Activated CD8-positive, alpha-beta memory T cell treated with anti-CD3 and anti-CD28 coated beads for 4 hours (primary cell): ENCODE results near the gene KRTAP4-5.
"Not testable (repeated sequence)": the region's sequence is repeated elsewhere in the genome, so short reads cannot be mapped to it uniquely, and the experiment has no call there.

ENCODE experiments used
- DNase-seq, 2 donors: peaks; one replicate each; pipeline ENCODE4 v3.0.0-alpha.2; 2020; ENCODE audit warnings: low read depth in 2 of 2

The KRTAP4-5 gene

DNA sequence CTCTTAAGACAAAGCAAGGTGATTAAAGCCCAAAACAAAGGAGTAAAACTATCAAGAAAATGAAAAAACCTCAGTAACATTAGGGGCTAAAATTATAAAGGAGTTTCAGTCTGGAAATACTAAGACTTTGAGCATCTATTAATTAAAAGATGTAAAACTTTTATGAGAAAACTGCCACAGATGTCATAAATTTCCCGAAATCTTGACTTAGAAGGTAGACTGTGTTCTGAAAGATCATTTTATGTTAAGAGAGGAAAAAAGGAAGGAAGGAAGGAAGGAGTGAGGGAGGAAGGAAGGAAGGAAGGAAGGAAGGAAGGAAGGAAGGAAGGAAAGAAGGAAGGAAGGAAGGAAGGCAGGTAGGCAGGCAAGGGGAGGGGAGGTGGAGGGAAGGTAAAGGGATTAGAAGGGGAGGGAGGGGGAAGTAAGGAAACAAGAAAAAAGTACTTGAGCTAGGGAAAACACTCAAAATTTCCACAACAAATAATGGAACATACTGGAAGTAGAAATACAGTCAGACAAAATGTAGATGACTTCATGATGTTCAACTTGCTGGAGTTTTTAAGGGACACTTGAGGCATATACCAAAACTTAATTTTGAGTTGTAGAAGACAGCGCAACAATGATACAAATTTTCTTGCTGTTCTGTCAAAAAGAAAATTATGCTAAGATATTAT, 2.0 kb downstream of the KRTAP4-5 start:
- no peak for DNase-seq

DNA sequence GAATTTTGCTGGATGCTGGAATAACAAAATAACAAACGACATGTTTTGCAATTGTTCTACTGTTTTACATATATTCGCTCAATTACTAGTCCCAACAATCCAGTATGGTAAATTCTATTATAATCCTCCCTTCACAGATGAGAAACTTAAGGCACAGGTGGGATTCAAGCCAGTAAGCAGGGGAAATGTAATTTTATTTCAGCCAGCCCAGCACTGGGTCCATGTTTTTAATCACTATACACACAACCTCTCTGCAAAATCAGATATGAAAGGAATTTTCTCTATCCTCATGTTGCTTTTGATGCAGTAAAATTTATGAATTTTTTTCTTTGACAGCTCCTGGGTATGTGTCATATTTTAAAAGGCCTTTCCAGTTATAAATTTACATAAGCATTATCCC, 4.4 kb downstream of the KRTAP4-5 start:
- DNase-seq: no peak

GRCh38 chr17:41144846-41145245, 4.8 kb downstream of the KRTAP4-5 start:
- DNase-seq: no peak

- DNase-seq: no peak
Measured at GRCh38 chr17:41141361-41141760, 8.3 kb downstream of the KRTAP4-5 start.

DNA sequence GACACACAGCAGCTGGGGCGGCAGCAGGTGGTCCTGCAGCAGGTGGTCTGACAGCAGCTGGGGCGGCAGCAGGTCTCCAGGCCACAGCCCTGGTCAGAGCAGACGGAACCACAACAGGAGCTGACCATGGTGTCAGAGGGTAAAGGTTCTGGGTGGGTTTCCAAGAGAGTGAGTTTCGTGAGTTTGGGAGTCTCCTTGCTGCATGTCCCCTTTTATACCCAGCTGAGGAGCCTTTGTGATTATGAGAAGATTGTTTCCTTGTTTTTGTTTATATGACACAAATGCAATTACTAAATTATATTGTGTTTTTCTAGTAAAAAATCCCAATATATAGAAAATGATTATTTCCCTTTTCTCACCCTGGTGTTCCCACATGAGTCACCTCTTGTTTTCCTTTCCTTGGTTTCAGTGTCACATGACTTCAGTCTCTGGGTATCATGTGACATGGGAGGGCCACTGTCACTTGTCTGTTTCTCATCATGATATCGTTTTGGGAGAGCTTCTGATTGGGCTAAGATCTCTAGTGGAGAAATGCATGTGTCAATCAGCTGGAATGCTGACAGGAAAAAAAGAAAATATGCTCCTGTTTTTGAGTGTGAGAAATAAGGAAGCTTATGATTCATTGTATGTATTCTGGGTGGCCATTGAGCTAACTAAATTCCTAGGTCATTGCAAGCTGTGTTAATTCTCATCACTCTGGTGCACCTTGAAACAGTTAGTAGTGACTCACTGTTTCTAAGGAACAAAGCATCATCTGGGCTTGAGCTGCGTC, 9.1 kb downstream of the KRTAP4-5 start, which contains the start of gene KRTAP4-6:
TSS of gene KRTAP4-6 (minus strand) at position 185 of the 772 bp plus-strand sequence. CDS start at position 128, 57 bp downstream.
- no peak for DNase-seq

DNA sequence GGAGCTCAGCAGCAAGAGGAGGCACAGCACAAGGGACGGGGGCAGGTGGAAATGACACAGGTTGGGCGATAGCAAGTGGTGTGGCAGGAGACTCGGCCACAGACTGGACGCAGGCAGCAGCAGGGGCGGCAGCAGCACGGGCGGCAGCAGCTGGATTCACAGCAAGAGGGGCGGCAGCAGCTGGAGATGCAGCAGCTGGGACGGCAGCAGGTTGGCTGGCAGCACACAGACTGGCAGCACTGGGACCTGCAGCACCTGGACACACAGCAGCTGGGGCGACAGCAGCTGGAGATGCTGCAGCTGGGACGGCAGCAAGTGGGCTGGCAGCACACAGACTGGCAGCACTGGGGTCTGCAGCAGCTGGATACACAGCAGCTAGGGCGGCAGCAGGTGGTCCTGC, 9.8 kb downstream of the KRTAP4-5 start:
- not testable (repeated sequence) for DNase-seq

- no peak for DNase-seq
Measured at GRCh38 chr17:41133880-41134735, 15.5 kb downstream of the KRTAP4-5 start.

- no peak for DNase-seq
Measured at GRCh38 chr17:41131979-41132378, 17.6 kb downstream of the KRTAP4-5 start.

GRCh38 chr17:41127371-41127770, 22.3 kb downstream of the KRTAP4-5 start:
- DNase-seq: no peak

GRCh38 chr17:41126412-41126811, 23.2 kb downstream of the KRTAP4-5 start:
- DNase-seq: no peak

- no peak for DNase-seq
Measured at GRCh38 chr17:41125064-41125463, 24.6 kb downstream of the KRTAP4-5 start.

DNA sequence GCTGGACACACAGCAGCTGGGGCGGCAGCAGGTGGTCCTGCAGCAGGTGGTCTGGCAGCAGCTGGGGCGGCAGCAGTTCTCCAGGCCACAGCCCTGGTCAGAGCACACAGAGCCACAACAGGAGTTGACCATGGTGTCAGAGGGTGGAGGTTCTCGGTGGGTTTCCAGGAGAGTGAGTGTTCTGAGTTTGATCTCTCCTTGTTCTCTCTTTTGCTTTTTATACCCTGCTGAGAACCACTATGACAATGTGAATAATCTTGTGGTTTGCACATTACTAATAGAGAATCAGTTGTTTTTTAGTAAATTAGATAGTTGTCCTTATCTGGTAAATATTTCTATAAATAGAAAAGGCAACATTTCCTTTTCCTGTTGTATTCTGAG, 25.6 kb downstream of the KRTAP4-5 start, which contains the start of gene KRTAP4-12:
TSS of gene KRTAP4-12 (minus strand) at position 192 of the 381 bp plus-strand sequence. CDS start at position 132, 60 bp downstream.
- DNase-seq: not testable (repeated sequence)

DNA sequence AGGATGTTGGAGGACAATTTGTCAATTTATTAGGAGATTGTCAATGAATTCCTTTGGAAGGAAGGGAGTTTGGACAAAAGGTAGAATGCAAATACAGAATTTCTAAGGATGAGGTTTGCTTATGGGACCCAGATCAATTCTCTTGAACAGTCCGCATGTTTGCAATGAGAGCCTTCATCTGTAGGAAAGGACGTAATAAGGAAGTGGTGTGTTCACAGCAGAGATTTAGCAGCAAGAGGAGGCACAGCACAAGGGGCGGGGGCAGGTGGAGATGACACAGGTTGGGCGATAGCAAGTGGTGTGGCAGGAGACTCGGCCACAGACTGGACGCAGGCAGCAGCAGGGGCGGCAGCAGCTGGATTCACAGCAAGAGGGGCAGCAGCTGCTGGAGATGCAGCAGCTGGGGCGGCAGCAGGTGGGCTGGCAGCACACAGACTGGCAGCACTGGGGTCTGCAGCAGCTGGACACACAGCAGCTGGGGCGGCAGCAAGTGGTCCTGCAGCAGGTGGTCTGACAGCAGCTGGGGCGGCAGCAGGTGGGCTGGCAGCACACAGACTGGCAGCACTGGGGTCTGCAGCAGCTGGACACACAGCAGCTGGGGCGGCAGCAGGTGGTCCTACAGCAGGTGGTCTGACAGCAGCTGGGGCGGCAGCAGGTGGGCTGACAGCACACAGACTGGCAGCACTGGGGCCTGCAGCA, 26.2 kb downstream of the KRTAP4-5 start:
- DNase-seq: not testable (repeated sequence)

GRCh38 chr17:41121742-41122141, 27.9 kb downstream of the KRTAP4-5 start:
- DNase-seq: no peak

DNA sequence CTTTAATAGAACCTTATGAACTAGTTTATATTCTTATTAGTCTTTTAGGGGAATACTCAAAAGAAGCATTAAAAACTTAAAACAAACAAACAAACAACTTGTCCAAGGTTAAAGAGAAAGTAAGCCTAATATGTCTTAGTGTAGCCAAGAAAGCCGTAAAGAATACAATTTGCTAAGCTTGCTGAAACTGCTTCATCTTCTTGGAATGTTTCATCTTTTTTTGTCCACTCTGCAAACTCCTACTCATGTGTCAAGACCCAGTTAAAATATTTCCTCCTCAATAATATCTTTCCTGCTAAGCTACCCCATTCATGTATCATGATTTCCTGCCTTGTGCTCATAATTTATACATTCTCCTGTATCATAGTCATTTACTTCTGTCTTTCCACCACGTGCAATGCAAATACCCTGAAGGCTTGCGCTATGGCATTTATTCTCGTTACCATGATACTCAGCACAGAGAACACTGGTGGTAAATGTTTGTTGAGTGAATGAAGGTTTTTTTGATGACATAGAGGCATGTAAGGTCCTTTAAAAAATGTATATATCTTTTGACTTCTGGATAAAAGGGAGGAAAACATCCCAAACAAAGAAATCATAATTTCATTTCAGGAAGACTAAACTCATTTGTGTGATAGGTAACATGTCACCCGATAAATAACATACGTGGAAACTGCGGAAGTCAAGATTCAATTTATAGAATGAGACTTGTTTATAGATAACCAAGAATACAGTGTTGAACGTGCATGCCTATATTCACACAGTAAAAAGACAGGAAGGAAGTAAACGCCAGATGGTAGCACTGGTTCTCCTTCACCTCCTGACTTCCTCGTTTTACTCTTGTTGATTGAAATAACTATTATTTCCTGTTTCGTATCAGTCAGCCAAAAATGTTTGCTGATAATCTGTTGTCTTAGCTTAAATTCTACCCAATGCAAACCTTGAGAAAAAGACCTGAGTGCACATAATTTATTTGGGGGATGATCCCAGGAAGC, 29.6 kb downstream of the KRTAP4-5 start:
- not testable (repeated sequence) for DNase-seq

DNA sequence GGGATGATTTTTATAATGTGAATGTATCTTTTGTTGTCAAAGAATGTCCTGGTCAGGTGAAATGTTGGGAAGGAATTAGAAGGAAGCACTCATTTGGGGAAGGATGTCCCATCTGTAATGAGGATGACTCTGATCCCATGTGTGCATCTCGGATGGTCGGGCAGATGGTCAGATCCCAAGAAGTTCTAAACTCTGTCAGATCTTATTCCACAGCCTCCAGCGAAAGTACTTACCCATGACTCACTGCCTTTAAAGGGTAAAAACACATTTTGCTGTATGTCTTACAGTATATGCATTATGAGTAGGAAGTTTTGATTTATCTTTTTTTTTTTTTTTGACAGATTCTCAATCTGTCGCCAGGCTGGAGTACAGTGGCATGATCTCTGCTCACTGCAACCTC, 30.9 kb downstream of the KRTAP4-5 start:
- DNase-seq: no peak

DNA sequence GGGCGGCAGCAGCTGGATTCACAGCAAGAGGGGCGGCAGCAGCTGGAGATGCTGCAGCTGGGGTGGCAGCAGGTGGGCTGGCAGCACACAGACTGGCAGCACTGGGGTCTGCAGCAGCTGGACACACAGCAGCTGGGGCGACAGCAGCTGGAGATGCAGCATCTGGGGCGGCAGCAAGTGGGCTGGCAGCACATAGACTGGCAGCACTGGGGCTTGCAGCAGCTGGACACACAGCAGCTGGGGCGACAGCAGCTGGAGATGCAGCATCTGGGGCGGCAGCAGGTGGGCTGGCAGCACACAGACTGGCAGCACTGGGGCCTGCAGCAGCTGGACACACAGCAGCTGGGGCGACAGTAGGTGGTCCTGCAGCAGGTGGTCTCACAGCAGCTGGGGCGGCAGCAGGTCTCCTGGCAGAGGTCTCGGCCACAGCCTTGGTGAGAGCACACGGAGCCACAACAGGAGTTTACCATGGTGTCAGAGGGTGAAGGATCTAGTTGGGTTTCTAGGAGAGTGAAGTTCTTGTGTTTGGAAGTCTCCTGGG, 31.7 kb downstream of the KRTAP4-5 start, which contains the start of gene KRTAP4-11:
TSS of gene KRTAP4-11 (minus strand) at position 528 of the 541 bp plus-strand sequence. CDS start at position 470, 58 bp downstream.
- not testable (repeated sequence) for DNase-seq

DNA sequence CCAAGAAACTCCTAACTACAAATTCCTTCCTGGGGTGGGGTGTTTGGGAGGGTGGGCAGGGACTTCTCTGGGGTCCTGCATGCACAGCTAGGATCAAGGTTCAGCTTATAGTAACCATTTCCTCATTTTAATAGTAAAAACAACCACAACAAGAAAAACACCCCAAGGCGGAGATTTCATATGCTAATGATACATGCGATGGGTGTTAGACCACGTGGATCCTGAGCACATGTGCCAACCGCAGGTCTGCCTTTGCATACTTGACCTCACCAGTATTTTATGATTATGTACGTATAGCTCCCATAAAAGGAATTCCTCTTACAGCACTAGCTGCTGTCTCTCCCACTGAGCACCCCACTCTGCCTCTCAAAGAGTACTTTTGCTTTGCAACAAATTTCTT, 33.3 kb downstream of the KRTAP4-5 start:
- DNase-seq: no peak

- no peak for DNase-seq
Measured at GRCh38 chr17:41111151-41111885, 38.3 kb downstream of the KRTAP4-5 start.
